ENCODE data around the gene KCTD18.

DNA sequence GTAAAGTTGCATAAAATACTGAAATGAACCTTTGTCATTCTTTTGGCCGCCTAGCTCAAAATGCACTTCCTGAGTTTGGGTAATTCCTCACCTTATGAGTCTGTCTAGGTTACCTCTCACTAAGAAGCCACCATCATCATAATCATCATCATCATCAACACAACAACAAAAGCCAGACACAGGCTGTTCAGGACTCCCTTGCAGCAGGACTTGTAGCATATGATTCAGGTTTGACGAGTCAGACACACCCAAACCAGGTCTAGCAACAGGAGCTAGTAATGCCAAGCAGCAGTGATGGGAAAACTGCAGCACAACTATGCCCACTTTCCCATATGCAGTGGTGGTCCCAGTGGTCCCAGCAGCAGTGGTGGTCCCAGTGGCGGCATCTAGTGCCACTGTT lies 13.3 kb upstream of the KCTD18 start:
- TF ChIP-seq, protein P1, sequence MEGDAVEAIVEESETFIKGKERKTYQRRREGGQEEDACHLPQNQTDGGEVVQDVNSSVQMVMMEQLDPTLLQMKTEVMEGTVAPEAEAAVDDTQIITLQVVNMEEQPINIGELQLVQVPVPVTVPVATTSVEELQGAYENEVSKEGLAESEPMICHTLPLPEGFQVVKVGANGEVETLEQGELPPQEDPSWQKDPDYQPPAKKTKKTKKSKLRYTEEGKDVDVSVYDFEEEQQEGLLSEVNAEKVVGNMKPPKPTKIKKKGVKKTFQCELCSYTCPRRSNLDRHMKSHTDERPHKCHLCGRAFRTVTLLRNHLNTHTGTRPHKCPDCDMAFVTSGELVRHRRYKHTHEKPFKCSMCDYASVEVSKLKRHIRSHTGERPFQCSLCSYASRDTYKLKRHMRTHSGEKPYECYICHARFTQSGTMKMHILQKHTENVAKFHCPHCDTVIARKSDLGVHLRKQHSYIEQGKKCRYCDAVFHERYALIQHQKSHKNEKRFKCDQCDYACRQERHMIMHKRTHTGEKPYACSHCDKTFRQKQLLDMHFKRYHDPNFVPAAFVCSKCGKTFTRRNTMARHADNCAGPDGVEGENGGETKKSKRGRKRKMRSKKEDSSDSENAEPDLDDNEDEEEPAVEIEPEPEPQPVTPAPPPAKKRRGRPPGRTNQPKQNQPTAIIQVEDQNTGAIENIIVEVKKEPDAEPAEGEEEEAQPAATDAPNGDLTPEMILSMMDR (IDR thresholded peaks at IDR 0.05) = no peak
- no peak for TF ChIP-seq EP300 (IDR thresholded peaks at IDR 0.05)
- no peak for TF ChIP-seq POLR2A (IDR thresholded peaks at IDR 0.05)
- TF ChIP-seq POLR2AphosphoS5 (IDR thresholded peaks at IDR 0.05) = no peak

Measured in upper lobe of left lung (tissue), 4 donors.